ENCODE results near the gene ANKRD2. TPM values are rescaled to one million over a fixed set of nuclear protein-coding genes. Genes with fewer than 3 reads are reported as not detected.

ANKRD2 gene
- total and polyA plus RNA-seq, 2 donors (not counting 3 experiments of a cell fraction or from before 2014, with no cell fraction given): 1.6 to 1.8 TPM

DNA sequence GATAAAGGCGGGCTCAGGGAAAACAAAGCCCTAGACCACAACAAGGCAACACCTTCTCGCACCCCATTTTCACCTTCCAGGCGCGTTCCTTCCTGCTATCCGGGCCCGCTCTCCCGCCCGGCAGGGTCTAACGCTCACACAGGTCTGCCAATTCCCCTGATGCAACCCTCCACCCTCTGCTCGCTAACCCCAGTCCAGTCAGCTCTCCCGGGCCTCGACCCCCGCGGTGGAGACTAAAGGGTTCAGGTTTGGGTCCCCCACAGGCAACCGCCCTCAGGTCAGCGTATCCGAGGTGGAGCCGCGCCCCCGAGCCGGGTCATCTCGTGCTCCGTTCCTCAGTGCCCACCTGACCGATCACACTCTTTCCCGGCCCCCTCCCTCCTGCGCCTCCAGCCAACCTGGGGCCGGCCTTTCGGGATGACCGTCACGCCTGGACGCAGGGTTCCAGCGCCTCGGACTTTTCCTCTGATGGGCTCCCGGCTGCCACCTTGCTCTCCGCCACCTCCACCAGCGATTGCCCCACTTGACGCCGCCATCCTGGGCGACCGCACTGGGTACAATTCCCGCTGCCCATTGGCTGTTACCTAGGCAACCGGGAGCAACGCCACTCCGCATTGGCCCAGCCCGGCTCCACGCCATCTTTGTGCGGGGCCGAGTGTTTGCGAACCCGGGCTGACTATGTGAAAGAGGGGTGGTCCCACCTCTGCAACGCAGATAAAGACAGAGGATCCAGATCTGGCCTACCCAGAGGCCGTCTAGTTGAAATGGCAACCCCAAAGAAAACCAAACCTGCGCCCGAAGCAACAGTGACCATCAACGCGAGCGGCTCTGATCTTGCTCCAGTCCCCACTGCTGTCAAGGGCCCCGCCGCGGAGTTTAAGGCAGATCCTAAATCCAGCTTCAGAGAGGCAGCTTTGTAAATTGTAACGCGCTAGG is 60.6 kb downstream of the ANKRD2 start, which contains the start of gene MORN4:
TSS of gene MORN4 (minus strand) at position 552 of the 936 bp plus-strand sequence. CDS start 13,847 bp downstream, outside the sequence.
- Histone ChIP-seq H3K27ac (ENCODE audit: insufficient read depth, low read depth, low read length) (no peak within 1 kb of the TSS), H2AFZ (ENCODE audit: low read depth, low read length) (peak within 1 kb of the TSS; percentile 88), H3K4me3 (replicated peaks in 1 of 3; ENCODE audit: insufficient read depth in 1 of 3, low read depth in 1 of 3, low read length in 3 of 3) (peak within 1 kb of the TSS; percentile 25 to 72 (median 56)), H3K9me1 (replicated peaks; ENCODE audit: control insufficient read depth, extremely low read depth, insufficient read depth, low read length) (no peaks in the 10 kb centered on the region), H3K79me2 (ENCODE audit: control insufficient read depth, insufficient read depth, low read length) (no peaks in the 10 kb centered on the region), H3K27me3 (ENCODE audit: control insufficient read depth in 2 of 2, insufficient read depth in 2 of 2, low read length in 2 of 2) (no peaks in the 10 kb centered on the region), H4K20me1 (replicated peaks; ENCODE audit: control insufficient read depth, extremely low read depth, insufficient read depth, low read length) (no peaks in the 10 kb centered on the region), H3K4me1 (ENCODE audit: control insufficient read depth, extremely low read depth, insufficient read depth, low read length) (peaks cover 3% of the 10 kb centered on the region), H3K36me3 (ENCODE audit: control insufficient read depth in 2 of 2, extremely low read depth in 1 of 2, insufficient read depth in 2 of 2, low read length in 2 of 2) (no peaks in the 10 kb centered on the region), H3K9ac (replicated peaks; ENCODE audit: extremely low read depth, insufficient read depth, low read length) (no peak within 1 kb of the TSS), H3K4me2 (ENCODE audit: insufficient read depth, low read length) (peak within 1 kb of the TSS; percentile 71), H3K9me3 (replicated peaks; ENCODE audit: control insufficient read depth, insufficient read depth, low read length) (no peaks in the 10 kb centered on the region)
- intact Hi-C loops (cut with micrococcal nuclease) (no loop called here), dilution Hi-C loops (cut with MboI; ENCODE audit: extremely low pct_ligation_motif_present, low sequenced_read_pairs) (no loop called here)
- FAIRE-seq (peak; percentile 76), DNase-seq (ENCODE audit: low read depth, low spot score) (peak; percentile 91)
- BruUV-seq (replicated peaks): no TSS peak
- TF ChIP-seq POLR2A (IDR thresholded peaks at IDR 0.05; ENCODE audit: low read depth, low read length) (no peak), EZH2 (IDR thresholded peaks at IDR 0.05; ENCODE audit: borderline replicate concordance, low read depth, low read length, severe bottlenecking) (no peak), JUN (IDR thresholded peaks at IDR 0.05; ENCODE audit: borderline replicate concordance, insufficient read depth, insufficient read length, low read depth) (no peak), FOS (IDR thresholded peaks at IDR 0.05; ENCODE audit: borderline replicate concordance, insufficient read depth, low read length) (no peak), MYC (IDR thresholded peaks at IDR 0.05; ENCODE audit: low read depth, low read length) (no peak), POLR2AphosphoS5 (IDR thresholded peaks at IDR 0.05; ENCODE audit: insufficient read depth, low read depth, low read length) (no peak), GATA2 (IDR thresholded peaks at IDR 0.05; ENCODE audit: insufficient read depth, insufficient read length, low read depth, low read length) (no peak)
- TF ChIP-seq, protein P1, sequence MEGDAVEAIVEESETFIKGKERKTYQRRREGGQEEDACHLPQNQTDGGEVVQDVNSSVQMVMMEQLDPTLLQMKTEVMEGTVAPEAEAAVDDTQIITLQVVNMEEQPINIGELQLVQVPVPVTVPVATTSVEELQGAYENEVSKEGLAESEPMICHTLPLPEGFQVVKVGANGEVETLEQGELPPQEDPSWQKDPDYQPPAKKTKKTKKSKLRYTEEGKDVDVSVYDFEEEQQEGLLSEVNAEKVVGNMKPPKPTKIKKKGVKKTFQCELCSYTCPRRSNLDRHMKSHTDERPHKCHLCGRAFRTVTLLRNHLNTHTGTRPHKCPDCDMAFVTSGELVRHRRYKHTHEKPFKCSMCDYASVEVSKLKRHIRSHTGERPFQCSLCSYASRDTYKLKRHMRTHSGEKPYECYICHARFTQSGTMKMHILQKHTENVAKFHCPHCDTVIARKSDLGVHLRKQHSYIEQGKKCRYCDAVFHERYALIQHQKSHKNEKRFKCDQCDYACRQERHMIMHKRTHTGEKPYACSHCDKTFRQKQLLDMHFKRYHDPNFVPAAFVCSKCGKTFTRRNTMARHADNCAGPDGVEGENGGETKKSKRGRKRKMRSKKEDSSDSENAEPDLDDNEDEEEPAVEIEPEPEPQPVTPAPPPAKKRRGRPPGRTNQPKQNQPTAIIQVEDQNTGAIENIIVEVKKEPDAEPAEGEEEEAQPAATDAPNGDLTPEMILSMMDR (IDR thresholded peaks at IDR 0.05; ENCODE audit: extremely low read depth in 1 of 2, insufficient read depth in 1 of 2, low read depth in 1 of 2, low read length in 2 of 2): no peak
- TF ChIP-seq, protein P2, sequence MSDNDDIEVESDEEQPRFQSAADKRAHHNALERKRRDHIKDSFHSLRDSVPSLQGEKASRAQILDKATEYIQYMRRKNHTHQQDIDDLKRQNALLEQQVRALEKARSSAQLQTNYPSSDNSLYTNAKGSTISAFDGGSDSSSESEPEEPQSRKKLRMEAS (IDR thresholded peaks at IDR 0.05; ENCODE audit: insufficient read depth, insufficient read length): no peak
- ChIA-PET CTCF (interaction anchor here (0.7 to 1.8 kb wide), 4 partner anchors 14 to 61 kb away, joined by 3 to 12 read pairs (median 4); partner anchors contain the start of gene ANKRD2), POLR2A (no interaction called here)

Other genes starting within 250 kb of the ANKRD2 start
- gene FRAT2, start 238.1 kb upstream of the ANKRD2 start, total RNA-seq: 11.3 and 11.5 TPM in 2 replicates
- 5.7 and 6.6 TPM in 2 replicates for gene FRAT2, start 238.1 kb upstream of the ANKRD2 start, polyA plus RNA-seq
- gene RRP12, start 171.4 kb upstream of the ANKRD2 start, total RNA-seq: 35.8 and 40.9 TPM in 2 replicates
- gene RRP12, start 171.4 kb upstream of the ANKRD2 start, polyA plus RNA-seq: 11.9 and 13.6 TPM in 2 replicates
- 357 and 375 TPM in 2 replicates for gene PGAM1, start 146.6 kb upstream of the ANKRD2 start, total RNA-seq
- 372 and 375 TPM in 2 replicates for gene PGAM1, start 146.6 kb upstream of the ANKRD2 start, polyA plus RNA-seq
- gene EXOSC1, start 126.8 kb upstream of the ANKRD2 start, total RNA-seq: 43.6 and 50.7 TPM in 2 replicates
- 47.6 and 52.9 TPM in 2 replicates for gene EXOSC1, start 126.8 kb upstream of the ANKRD2 start, polyA plus RNA-seq
- 52.0 and 53.2 TPM in 2 replicates for gene ZDHHC16, start 126.6 kb upstream of the ANKRD2 start, total RNA-seq
- 125 and 141 TPM in 2 replicates for gene ZDHHC16, start 126.6 kb upstream of the ANKRD2 start, polyA plus RNA-seq
- gene MMS19, start 74.4 kb upstream of the ANKRD2 start, total RNA-seq: 80.9 and 95.2 TPM in 2 replicates
- gene MMS19, start 74.4 kb upstream of the ANKRD2 start, polyA plus RNA-seq: 123 and 135 TPM in 2 replicates
- gene UBTD1, start 73.9 kb upstream of the ANKRD2 start, total RNA-seq: 42.6 and 44.1 TPM in 2 replicates
- 63.7 and 89.3 TPM in 2 replicates for gene UBTD1, start 73.9 kb upstream of the ANKRD2 start, polyA plus RNA-seq
- gene HOGA1, start 11.6 kb downstream of the ANKRD2 start, total RNA-seq: 0.46 and 0.91 TPM in 2 replicates
- 0.44 and 0.48 TPM in 2 replicates for gene HOGA1, start 11.6 kb downstream of the ANKRD2 start, polyA plus RNA-seq
- not detected in 2 replicates for gene C10orf62, start 16.9 kb downstream of the ANKRD2 start, total RNA-seq
- gene C10orf62, start 16.9 kb downstream of the ANKRD2 start, polyA plus RNA-seq: not detected in 2 replicates
- 8.4 and 12.2 TPM in 2 replicates for gene MORN4, start 60.7 kb downstream of the ANKRD2 start, total RNA-seq
- gene MORN4, start 60.7 kb downstream of the ANKRD2 start, polyA plus RNA-seq: 11.8 and 13.9 TPM in 2 replicates
- 19.7 and 20.4 TPM in 2 replicates for gene PI4K2A, start 67.9 kb downstream of the ANKRD2 start, total RNA-seq
- gene PI4K2A, start 67.9 kb downstream of the ANKRD2 start, polyA plus RNA-seq: 23.8 and 24.6 TPM in 2 replicates
- 2.4 and 3.0 TPM in 2 replicates for gene AVPI1, start 114.5 kb downstream of the ANKRD2 start, total RNA-seq
- gene AVPI1, start 114.5 kb downstream of the ANKRD2 start, polyA plus RNA-seq: 3.7 and 5.9 TPM in 2 replicates
- gene MARVELD1, start 141.0 kb downstream of the ANKRD2 start, total RNA-seq: 69.5 and 78.3 TPM in 2 replicates
- gene MARVELD1, start 141.0 kb downstream of the ANKRD2 start, polyA plus RNA-seq: 67.3 and 72.5 TPM in 2 replicates
- gene ZFYVE27, start 164.3 kb downstream of the ANKRD2 start, total RNA-seq: 23.7 and 24.2 TPM in 2 replicates
- gene ZFYVE27, start 164.3 kb downstream of the ANKRD2 start, polyA plus RNA-seq: 16.3 and 17.4 TPM in 2 replicates
- not detected in 2 replicates for gene SFRP5, start 199.2 kb downstream of the ANKRD2 start, total RNA-seq
- not detected in 2 replicates for gene SFRP5, start 199.2 kb downstream of the ANKRD2 start, polyA plus RNA-seq

Measured in endothelial cell of umbilical vein (primary cell).